WTC11 (cell line): ENCODE data around the gene GPATCH3. TPM values are rescaled to one million over a fixed set of nuclear protein-coding genes. Genes with fewer than 3 reads are reported as not detected.
"Not testable (repeated sequence)": the region's sequence is repeated elsewhere in the genome, so short reads cannot be mapped to it uniquely, and the experiment has no call there.

Experiments used
- ATAC-seq: fragments of 200-7000 bp; cut with Tn5 transposase; 2 replicates; pipeline ENCODE4 v1.10.0; 2021; ENCODE audit warnings: mild to moderate bottlenecking, moderate library complexity
- CTCF ChIA-PET: fragments of 300-600 bp; sonication (Branson Sonifier 250); formaldehyde crosslinking; loops from one replicate; lab custom pipeline; 2021; ENCODE audit warnings: antibody characterized with exemption; lab: Charles Lee
- POLR2A ChIA-PET: fragments of 350-600 bp; sonication (Branson Sonifier 250); formaldehyde crosslinking; loops from one replicate; lab custom pipeline; 2021; ENCODE audit warnings: antibody characterized with exemption; lab: Charles Lee
- DNase-seq: peaks from one replicate; pipeline ENCODE4 v3.0.0; 2021; ENCODE audit warnings: low spot score
- H3K27ac Mint-ChIP-seq: 2 replicates; pipeline ENCODE4 v1.8.0; 2021; ENCODE audit warnings: mixed read lengths
- H3K27me3 Mint-ChIP-seq: 2 replicates; pipeline ENCODE4 v1.8.0; 2021; ENCODE audit warnings: low read depth, mild to moderate bottlenecking, moderate library complexity, mixed read lengths
- H3K36me3 Mint-ChIP-seq: 2 replicates; pipeline ENCODE4 v1.8.0; 2021; ENCODE audit warnings: mixed read lengths
- H3K4me1 Mint-ChIP-seq: 2 replicates; pipeline ENCODE4 v1.8.0; 2022; ENCODE audit warnings: mixed read lengths
- H3K4me3 Mint-ChIP-seq: 2 replicates; pipeline ENCODE4 v1.8.0; 2021; ENCODE audit warnings: mild to moderate bottlenecking, moderate library complexity, mixed read lengths
- H3K9me3 Mint-ChIP-seq: 2 replicates; pipeline ENCODE4 v1.8.0; 2021; ENCODE audit warnings: mixed read lengths
- ATF6 ChIP-seq: sonication (generic); formaldehyde crosslinking; IDR thresholded peaks from 2 replicates; pipeline ENCODE4 v1.8.1; 2023; ENCODE audit warnings: mild to moderate bottlenecking, missing genetic modification reagents
- CBFB ChIP-seq: sonication (generic); formaldehyde crosslinking; IDR thresholded peaks from 2 replicates; pipeline ENCODE4 v1.8.1; 2022; ENCODE audit warnings: mild to moderate bottlenecking, low read depth, missing genetic modification reagents
- CDX4 ChIP-seq: fragments of 250-450 bp; sonication (Bioruptor Pico); IDR thresholded peaks from 2 replicates; pipeline ENCODE4 v1.9.0; 2021; ENCODE audit warnings: moderate library complexity, mild to moderate bottlenecking, inconsistent platforms, borderline replicate concordance
- E2F4 ChIP-seq: sonication (generic); formaldehyde crosslinking; IDR thresholded peaks from 2 replicates; pipeline ENCODE4 v1.8.1; 2022; ENCODE audit warnings: low read depth, mild to moderate bottlenecking, moderate library complexity, missing genetic modification reagents, borderline replicate concordance
- E2F5 ChIP-seq: sonication (generic); formaldehyde crosslinking; IDR thresholded peaks from 2 replicates; pipeline ENCODE4 v1.8.1; 2022; ENCODE audit warnings: mild to moderate bottlenecking, moderate library complexity, missing genetic modification reagents
- ELF4 ChIP-seq: sonication (generic); formaldehyde crosslinking; IDR thresholded peaks from 2 replicates; pipeline ENCODE4 v1.8.1; 2022; ENCODE audit warnings: low read depth, mild to moderate bottlenecking, moderate library complexity, missing genetic modification reagents
- FOXP1 ChIP-seq: sonication (generic); formaldehyde crosslinking; IDR thresholded peaks from 2 replicates; pipeline ENCODE4 v1.8.0; 2022; ENCODE audit warnings: missing genetic modification reagents, mild to moderate bottlenecking, moderate library complexity, borderline replicate concordance
- FOXP4 ChIP-seq: sonication (generic); formaldehyde crosslinking; IDR thresholded peaks from 2 replicates; pipeline ENCODE4 v1.8.0; 2022; ENCODE audit warnings: mild to moderate bottlenecking, missing genetic modification reagents
- IRF1 ChIP-seq: sonication (generic); formaldehyde crosslinking; IDR thresholded peaks from 2 replicates; pipeline ENCODE4 v1.8.0; 2023; ENCODE audit warnings: missing genetic modification reagents
- JAZF1 ChIP-seq: fragments of 250-450 bp; sonication (Bioruptor Pico); IDR thresholded peaks from 2 replicates; pipeline ENCODE4 v1.9.0; 2021; ENCODE audit warnings: moderate library complexity, mild to moderate bottlenecking, inconsistent platforms
- JUN ChIP-seq: sonication (generic); formaldehyde crosslinking; IDR thresholded peaks from 2 replicates; pipeline ENCODE4 v1.8.0; 2023; ENCODE audit warnings: mild to moderate bottlenecking, missing genetic modification reagents
- NR1H2 ChIP-seq: sonication (generic); formaldehyde crosslinking; IDR thresholded peaks from 2 replicates; pipeline ENCODE4 v1.9.0; 2021; ENCODE audit warnings: mild to moderate bottlenecking, moderate library complexity, missing genetic modification reagents
- PRRX2 ChIP-seq: fragments of 250-450 bp; sonication (Bioruptor Pico); IDR thresholded peaks from 2 replicates; pipeline ENCODE4 v1.8.0; 2021; ENCODE audit warnings: mild to moderate bottlenecking
- SP1 ChIP-seq: sonication (generic); formaldehyde crosslinking; conservative IDR thresholded peaks from 2 replicates; pipeline ENCODE4 v1.8.1; 2022; ENCODE audit warnings: missing genetic modification reagents
- USF2 ChIP-seq: sonication (generic); formaldehyde crosslinking; IDR thresholded peaks from 2 replicates; pipeline ENCODE4 v1.8.1; 2023; ENCODE audit warnings: mild to moderate bottlenecking, missing genetic modification reagents, moderate library complexity
- ZNF121 ChIP-seq: sonication (generic); formaldehyde crosslinking; IDR thresholded peaks from 2 replicates; pipeline ENCODE4 v1.8.0; 2023; ENCODE audit warnings: missing genetic modification reagents
- ZNF423 ChIP-seq: fragments of 250-450 bp; sonication (Bioruptor Pico); IDR thresholded peaks from 2 replicates; pipeline ENCODE4 v2.1.2; 2022; ENCODE audit warnings: mild to moderate bottlenecking, moderate library complexity
- ZNF532 ChIP-seq: fragments of 250-450 bp; sonication (Bioruptor Pico); IDR thresholded peaks from 2 replicates; pipeline ENCODE4 v1.9.0; 2021; ENCODE audit warnings: mild to moderate bottlenecking, borderline replicate concordance
- ZNF671 ChIP-seq: fragments of 250-450 bp; sonication (Bioruptor Pico); IDR thresholded peaks from 2 replicates; pipeline ENCODE4 v1.8.0; 2021; ENCODE audit warnings: mild to moderate bottlenecking
- total RNA-seq: library from RNA; stranded (reverse); gene quantifications from 3 replicates; pipeline ENCODE4 v1.2.3, GENCODE V29; 2021

Gene GPATCH3
- total RNA-seq, 1 experiment from 2014 or later: 19.2 TPM

- H3K4me1 Mint-ChIP-seq: peaks cover 16% of the 10 kb centered on the region
- not testable (repeated sequence) for H3K27me3 Mint-ChIP-seq, H3K36me3 Mint-ChIP-seq, ATAC-seq, H3K9me3 Mint-ChIP-seq, H3K27ac Mint-ChIP-seq, H3K4me3 Mint-ChIP-seq, DNase-seq
- CTCF ChIA-PET: interaction anchor here (0.6 kb wide), 1 partner anchor 82 kb away, joined by 3 read pairs; no protein-coding TSS in a partner anchor
- POLR2A ChIA-PET: interaction anchor here (1.4 kb wide), 1 partner anchor 15 kb away, joined by 4 read pairs; no protein-coding TSS in a partner anchor
These were observed 27.2 kb downstream of the GPATCH3 start for GRCh38 chr1:26873097-26873496.

- ATAC-seq (peak; percentile 87), DNase-seq (peak; percentile 98)
- Mint-ChIP-seq H3K9me3 (no peaks in the 10 kb centered on the region), H3K4me1 (peaks cover 50% of the 10 kb centered on the region), H3K36me3 (no peaks in the 10 kb centered on the region), H3K27ac (peak overlapping the region; percentile 96), H3K27me3 (peaks cover 16% of the 10 kb centered on the region), H3K4me3 (peak overlapping the region; percentile 94)
- POLR2A ChIA-PET: interaction anchor here (0.5 to 1.7 kb wide), 9 partner anchors 8 to 1369 kb away, joined by 3 to 10 read pairs (median 3); partner anchors contain the start of genes GPATCH3 and GPN2
- CTCF ChIA-PET: interaction anchor here (0.6 to 2.0 kb wide), 33 partner anchors 9 to 687 kb away, joined by 3 to 16 read pairs (median 4); partner anchors contain the start of genes CNKSR1, GPATCH3, GPN2 and PIGV
- TF ChIP-seq JAZF1: no peak
- no peak for TF ChIP-seq ZNF423 (CRISPR knock-in tag)
- TF ChIP-seq CDX4 (CRISPR knock-in tag): no peak
- TF ChIP-seq ELF4 (CRISPR knock-in tag): no peak
- TF ChIP-seq FOXP4 (CRISPR knock-in tag): peak; percentile 64
- peak; percentile 92 for TF ChIP-seq SP1 (CRISPR knock-in tag)
- no peak for TF ChIP-seq ZNF532 (CRISPR knock-in tag)
- TF ChIP-seq NR1H2 (CRISPR knock-in tag): no peak
- no peak for TF ChIP-seq USF2
- TF ChIP-seq PRRX2 (CRISPR knock-in tag): no peak
- TF ChIP-seq IRF1 (CRISPR knock-in tag): 0 out of 2 replicates have a peak, but pooled peaks have one; percentile 18
- TF ChIP-seq ZNF671 (CRISPR knock-in tag): no peak
- TF ChIP-seq CBFB: no peak
- TF ChIP-seq E2F5: peak; percentile 99
- peak; percentile 84; the same call in 1 of the 2 replicates for TF ChIP-seq E2F4
- no peak for TF ChIP-seq ATF6 (CRISPR knock-in tag)
- no peak; the same call in 1 of the 2 replicates for TF ChIP-seq FOXP1 (CRISPR knock-in tag)
- TF ChIP-seq JUN (CRISPR knock-in tag): no peak
- no peak for TF ChIP-seq ZNF121
These were observed 35.4 kb downstream of the GPATCH3 start for GRCh38 chr1:26864610-26865480.
